GM13977 (cell line): ENCODE measurements around the gene ATP12A.

Experiments used
- DNase-seq: peaks from one replicate; pipeline ENCODE4 v3.0.0; 2012; ENCODE audit warnings: low spot score
- in situ Hi-C: fragments of 300-500 bp; cut with MboI; formaldehyde crosslinking; loops from one replicate; pipeline ENCODE4 v1.12.0; 2022; ENCODE audit warnings: low sequenced_read_pairs, low pct_unique_long_range_greater_than_20kb, mixed read lengths, inconsistent platforms; ENCODE audit not compliant: unreplicated experiment
- TF ChIP-seq, protein P1 (sequence below): IDR thresholded peaks from 2 replicates; pipeline ENCODE4 v1.5.1; 2012; ENCODE audit warnings: mild to moderate bottlenecking, control low read depth; ENCODE audit not compliant: insufficient read depth; ENCODE audit errors: extremely low read depth, missing control alignments

Gene ATP12A

DNA sequence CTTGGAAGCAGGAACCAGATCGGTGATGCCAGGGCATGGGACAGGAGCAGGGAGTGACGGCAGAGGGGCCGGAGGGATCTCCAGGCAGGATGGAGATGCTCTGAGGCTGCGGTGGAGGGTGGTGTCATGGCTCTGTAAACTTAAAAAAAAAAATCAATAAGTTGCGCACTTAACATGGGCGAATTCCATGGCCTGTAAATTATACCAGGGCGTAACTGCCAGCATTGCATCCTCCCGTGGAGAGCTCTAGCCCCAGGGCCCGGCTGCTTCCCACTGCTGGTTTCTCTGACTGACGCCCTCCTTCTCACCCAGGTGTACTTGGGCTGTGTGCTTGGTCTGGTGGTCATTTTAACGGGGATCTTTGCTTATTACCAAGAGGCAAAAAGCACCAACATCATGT is 8.7 kb downstream of the ATP12A start:
- TF ChIP-seq, protein P1, sequence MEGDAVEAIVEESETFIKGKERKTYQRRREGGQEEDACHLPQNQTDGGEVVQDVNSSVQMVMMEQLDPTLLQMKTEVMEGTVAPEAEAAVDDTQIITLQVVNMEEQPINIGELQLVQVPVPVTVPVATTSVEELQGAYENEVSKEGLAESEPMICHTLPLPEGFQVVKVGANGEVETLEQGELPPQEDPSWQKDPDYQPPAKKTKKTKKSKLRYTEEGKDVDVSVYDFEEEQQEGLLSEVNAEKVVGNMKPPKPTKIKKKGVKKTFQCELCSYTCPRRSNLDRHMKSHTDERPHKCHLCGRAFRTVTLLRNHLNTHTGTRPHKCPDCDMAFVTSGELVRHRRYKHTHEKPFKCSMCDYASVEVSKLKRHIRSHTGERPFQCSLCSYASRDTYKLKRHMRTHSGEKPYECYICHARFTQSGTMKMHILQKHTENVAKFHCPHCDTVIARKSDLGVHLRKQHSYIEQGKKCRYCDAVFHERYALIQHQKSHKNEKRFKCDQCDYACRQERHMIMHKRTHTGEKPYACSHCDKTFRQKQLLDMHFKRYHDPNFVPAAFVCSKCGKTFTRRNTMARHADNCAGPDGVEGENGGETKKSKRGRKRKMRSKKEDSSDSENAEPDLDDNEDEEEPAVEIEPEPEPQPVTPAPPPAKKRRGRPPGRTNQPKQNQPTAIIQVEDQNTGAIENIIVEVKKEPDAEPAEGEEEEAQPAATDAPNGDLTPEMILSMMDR, result no peak
- in situ Hi-C loops, result no loop called here
- DNase-seq, result no peak

DNA sequence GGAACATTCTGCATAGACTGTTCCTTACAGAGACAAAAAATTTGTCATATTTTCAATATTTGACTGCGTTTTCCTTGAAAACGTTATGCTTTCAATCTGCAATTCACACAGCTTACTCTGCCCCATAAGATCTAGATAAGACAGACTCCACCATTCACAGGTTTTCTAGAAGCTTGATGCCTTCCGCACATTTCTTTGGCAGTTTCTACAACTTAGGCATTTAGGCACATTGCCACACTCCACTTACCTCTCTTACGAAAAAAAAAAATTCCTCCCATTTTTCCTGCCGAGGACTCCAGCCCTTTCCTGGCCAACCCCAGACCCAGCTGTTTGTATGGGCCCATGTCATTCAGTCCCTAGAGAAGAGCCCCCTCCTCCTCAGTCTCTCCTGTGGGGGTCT is 11.2 kb downstream of the ATP12A start:
- TF ChIP-seq, protein P1, result no peak
- in situ Hi-C loops, result no loop called here
- DNase-seq, result no peak

DNA sequence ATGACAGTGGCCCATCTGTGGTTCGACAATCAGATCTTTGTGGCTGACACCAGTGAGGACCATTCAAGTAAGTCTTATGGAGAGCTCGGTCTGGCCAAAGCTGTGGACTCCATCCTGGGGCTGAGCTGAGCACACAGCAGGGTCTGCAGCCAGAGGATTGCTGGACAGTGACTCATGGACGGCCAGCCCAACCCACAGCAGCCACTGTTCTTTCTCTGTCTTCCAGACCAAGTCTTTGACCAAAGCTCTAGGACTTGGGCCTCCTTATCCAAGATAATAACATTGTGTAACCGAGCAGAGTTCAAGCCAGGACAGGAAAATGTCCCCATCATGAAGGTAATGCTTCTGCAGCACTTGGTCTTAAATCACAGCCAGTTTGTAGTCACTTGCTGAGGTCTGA is 12.4 kb downstream of the ATP12A start:
- DNase-seq, result no peak
- TF ChIP-seq, protein P1, result no peak
- in situ Hi-C loops, result no loop called here

DNA sequence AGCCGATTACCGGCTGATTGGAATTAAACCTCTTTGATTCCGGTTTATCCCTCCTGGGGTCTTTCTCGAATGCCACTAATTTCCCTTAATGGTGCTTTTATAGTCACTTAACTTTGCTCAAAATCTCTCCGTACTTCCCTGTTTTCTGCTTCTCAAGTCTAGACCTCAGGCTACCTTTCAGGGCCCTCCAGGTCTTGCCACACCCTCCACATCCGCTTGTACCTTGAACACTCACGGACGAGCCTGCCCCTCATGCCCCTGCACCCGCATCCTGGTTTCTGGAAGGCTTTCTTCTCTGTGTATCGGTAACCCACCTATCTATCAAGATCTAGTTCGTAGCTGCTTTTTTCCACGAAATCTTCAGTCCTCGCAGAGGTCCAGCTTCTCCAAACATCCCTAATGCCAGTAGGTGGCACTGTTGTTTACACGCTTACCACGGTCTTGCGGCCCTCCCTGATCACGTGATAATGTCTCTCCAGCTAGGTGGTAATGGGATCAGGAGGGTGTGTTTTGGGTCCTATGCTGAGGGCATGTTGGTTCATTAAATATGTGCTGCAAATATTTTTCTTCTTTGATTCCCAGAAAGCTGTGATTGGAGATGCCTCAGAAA is 13.8 kb downstream of the ATP12A start:
- DNase-seq, result peak; percentile 85
- in situ Hi-C loops, result no loop called here
- TF ChIP-seq, protein P1, result peak; percentile 72

DNA sequence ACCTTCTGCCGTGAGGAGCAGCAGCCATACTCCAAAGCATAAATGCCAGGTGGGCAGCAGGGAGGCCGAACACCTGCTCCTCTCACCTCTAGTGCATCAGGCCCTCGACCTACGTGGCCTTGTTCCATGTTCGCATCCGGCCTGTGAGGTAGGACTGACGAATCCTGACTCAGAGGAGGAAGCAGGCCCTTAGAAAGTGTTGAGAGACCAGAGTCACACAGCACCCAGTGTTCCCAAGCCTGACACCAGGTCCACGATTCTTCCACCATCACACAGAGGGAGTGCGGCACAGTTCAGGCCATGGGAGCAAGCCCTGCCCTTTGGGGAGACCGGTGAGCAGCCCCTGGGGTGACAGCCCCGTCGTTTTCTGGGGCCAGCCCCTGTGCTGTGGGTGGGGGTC is 14.7 kb downstream of the ATP12A start:
- TF ChIP-seq, protein P1, result no peak
- in situ Hi-C loops, result no loop called here
- no peak for DNase-seq

DNA sequence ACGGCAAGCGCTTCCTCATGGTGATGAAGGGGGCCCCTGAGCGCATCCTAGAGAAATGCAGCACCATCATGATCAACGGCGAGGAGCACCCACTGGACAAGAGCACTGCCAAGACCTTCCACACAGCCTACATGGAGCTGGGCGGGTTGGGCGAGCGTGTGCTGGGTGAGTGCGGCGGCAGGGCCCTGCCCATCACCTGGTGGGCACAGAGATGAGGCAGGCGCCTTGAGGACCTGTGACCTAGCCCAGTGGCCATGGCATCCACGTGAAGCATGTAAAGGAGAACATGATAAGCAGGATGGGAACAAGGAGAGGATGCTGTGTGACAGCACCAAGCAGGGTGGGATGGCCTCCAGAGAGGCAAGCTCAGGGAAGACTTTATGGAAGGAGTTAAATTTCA is 18.5 kb downstream of the ATP12A start:
- in situ Hi-C loops, result no loop called here
- TF ChIP-seq, protein P1, result no peak

More for the DNA sequence above, 18.5 kb downstream of the ATP12A start:
- DNase-seq, result no peak
